Upper lobe of left lung (tissue), 6 donors: ENCODE measurements around the gene PCDHGB4. TPM values are rescaled to one million over a fixed set of nuclear protein-coding genes. Genes with fewer than 3 reads are reported as not detected.

Experiments
- ATAC-seq, 2 donors: fragments of 200-7000 bp; cut with Tn5 transposase; one replicate each; pipeline ENCODE4 v1.9.1; 2022; ENCODE audit warnings: mild to moderate bottlenecking in 2 of 2, moderate library complexity in 2 of 2; ENCODE audit not compliant: low FRiP score in 2 of 2
- DNase-seq, 2 donors: peaks; one replicate each; pipeline ENCODE4 v3.0.0-alpha.2; 2019 to 2020
- H3K27ac ChIP-seq, 4 donors: fragments of 200-600 bp; sonication (generic); one replicate each; pipeline ENCODE4 v1.5.1; 2016 to 2019
- H3K27me3 ChIP-seq, 4 donors: fragments of 200-600 bp; sonication (generic); one replicate each; pipeline ENCODE4 v1.5.1; 2017 to 2019
- H3K36me3 ChIP-seq, 4 donors: fragments of 200-600 bp; sonication (generic); one replicate each; pipeline ENCODE4 v1.5.1; 2016 to 2019
- H3K4me1 ChIP-seq, 4 donors: fragments of 200-600 bp; sonication (generic); one replicate each; pipeline ENCODE4 v1.5.1; 2018 to 2019
- H3K4me3 ChIP-seq, 4 donors: fragments of 200-600 bp; sonication (generic); one replicate each; pipeline ENCODE4 v1.5.1; 2017 to 2019; ENCODE audit warnings: mild to moderate bottlenecking in 2 of 4, moderate library complexity in 1 of 4
- H3K9me3 ChIP-seq, 4 donors: fragments of 200-600 bp; sonication (generic); one replicate each; pipeline ENCODE4 v1.5.1; 2018 to 2019
- CTCF ChIP-seq, 6 experiments: fragments of 450-650 bp in 4 of 6; fragments of 200-600 bp in 2 of 6; sonication (generic) in 2 of 6; IDR thresholded peaks; one replicate each; pipeline ENCODE4 v1.5.1; 2016 to 2019; ENCODE audit warnings: antibody characterized with exemption in 6 of 6
- EP300 ChIP-seq, 4 donors: sonication (generic); formaldehyde crosslinking; IDR thresholded peaks; one replicate each; pipeline ENCODE4 v1.5.1; 2017; ENCODE audit warnings: antibody characterized with exemption in 4 of 4, control low read depth in 2 of 4
- POLR2A ChIP-seq, 4 donors: fragments of 450-650 bp; IDR thresholded peaks; one replicate each; pipeline ENCODE4 v1.5.1; 2016 to 2017; ENCODE audit warnings: antibody characterized with exemption in 4 of 4, mild to moderate bottlenecking in 2 of 4
- POLR2AphosphoS5 ChIP-seq, 2 donors: sonication (generic); formaldehyde crosslinking; IDR thresholded peaks; one replicate each; pipeline ENCODE4 v1.5.1; 2017; ENCODE audit warnings: antibody characterized with exemption in 2 of 2
- WGBS, 2 donors: methylation state at CpG; one replicate each; pipeline ENCODE4 v1.1.5; 2017 to 2018; 5-methylcytosine and 5-hydroxymethylcytosine counted together
- total RNA-seq, 6 donors: library from RNA; depleted of rRNA in 4 of 6; stranded (reverse); fragments of >200 nt in 4 of 6; gene quantifications; one replicate each; pipeline versions ENCODE4 v1.1.0 to v1.2.1, GENCODE V29; 2016 to 2021
- donor health status: DM: no; HTN: no; CAD: no; lungs with moderate emphysema.
- donor health status: DM: no; HTN: yes; CAD: no; lungs with severe emphysema.

Gene PCDHGB4
- total RNA-seq, 6 donors from 2014 or later: 2.4 to 6.5 (median 2.9) TPM

GRCh38 chr5:141351591-141351990 lies 35.9 kb upstream of the PCDHGB4 start:
- Histone ChIP-seq H3K36me3 (no peaks in the 10 kb centered on the region), H3K4me1 (peaks cover 0 to 3% (median 0%) of the 10 kb centered on the region in 4 donors), H3K27ac (no peak overlapping the region), H3K9me3 (peaks cover 29 to 72% (median 51%) of the 10 kb centered on the region in 4 donors), H3K27me3 (no peaks in the 10 kb centered on the region), H3K4me3 (no peak overlapping the region)
- TF ChIP-seq POLR2AphosphoS5 (IDR thresholded peaks at IDR 0.05) (no peak), CTCF (IDR thresholded peaks at IDR 0.05) (no peak), EP300 (IDR thresholded peaks at IDR 0.05) (no peak), POLR2A (IDR thresholded peaks at IDR 0.05) (no peak)
- ATAC-seq: no peak
- peak in 1 of 2 donors; percentile 72 for DNase-seq
- WGBS, 2 donors: 48% methylated on average over 18 of the region's 36 CpGs; no CpG with 5 or more reads in 1 of the 2 donors

- H3K4me3 ChIP-seq: peak within 1 kb of the TSS in 3 of 4 donors; percentile 19 to 28 (median 25)
- H3K27ac ChIP-seq: no peak within 1 kb of the TSS
- H3K27me3 ChIP-seq: no peaks in the 10 kb centered on the region
- H3K9me3 ChIP-seq: peaks cover 25 to 85% (median 68%) of the 10 kb centered on the region in 4 donors
- whole genome bisulfite sequencing, 2 donors: 16 to 19% methylated on average over 22 to 25 of the region's 29 CpGs
- no peaks in the 10 kb centered on the region for H3K4me1 ChIP-seq
- peak in 1 of 2 donors; percentile 77 for DNase-seq
- no peak for TF ChIP-seq POLR2A (IDR thresholded peaks at IDR 0.05)
- TF ChIP-seq CTCF (IDR thresholded peaks at IDR 0.05): no peak
- no peak for TF ChIP-seq EP300 (IDR thresholded peaks at IDR 0.05)
- no peak for TF ChIP-seq POLR2AphosphoS5 (IDR thresholded peaks at IDR 0.05)
- H3K36me3 ChIP-seq: no peaks in the 10 kb centered on the region
- no peak for ATAC-seq
These were observed 32.5 kb upstream of the PCDHGB4 start, which contains the start of gene PCDHGA4 for GRCh38 chr5:141354900-141355469. Gene PCDHGA4, plus strand, starts transcription at chr5:141355021. Its CDS starts 87 bp downstream, at chr5:141355108.

GRCh38 chr5:141355641-141356040 lies 31.9 kb upstream of the PCDHGB4 start:
- peaks cover 28 to 85% (median 66%) of the 10 kb centered on the region in 4 donors for H3K9me3 ChIP-seq
- no peak overlapping the region for H3K27ac ChIP-seq
- WGBS, 2 donors: 48 to 56% methylated on average over 21 to 24 of the region's 24 CpGs
- H3K36me3 ChIP-seq: no peaks in the 10 kb centered on the region
- no peak for ATAC-seq
- TF ChIP-seq EP300 (IDR thresholded peaks at IDR 0.05) (no peak), CTCF (IDR thresholded peaks at IDR 0.05) (no peak), POLR2AphosphoS5 (IDR thresholded peaks at IDR 0.05) (no peak), POLR2A (IDR thresholded peaks at IDR 0.05) (no peak)
- no peaks in the 10 kb centered on the region for H3K4me1 ChIP-seq
- H3K4me3 ChIP-seq: peak overlapping the region in 1 of 4 donors; percentile 28
- no peaks in the 10 kb centered on the region for H3K27me3 ChIP-seq
- no peak for DNase-seq

- Histone ChIP-seq H3K27ac (no peak overlapping the region), H3K4me1 (no peaks in the 10 kb centered on the region), H3K27me3 (no peaks in the 10 kb centered on the region), H3K4me3 (no peak overlapping the region), H3K36me3 (no peaks in the 10 kb centered on the region), H3K9me3 (peaks cover 33 to 85% (median 66%) of the 10 kb centered on the region in 4 donors)
- WGBS, 2 donors: 72 to 77% methylated on average over 5 of the region's 5 CpGs
- ATAC-seq: no peak
- no peak for TF ChIP-seq POLR2AphosphoS5 (IDR thresholded peaks at IDR 0.05)
- no peak for TF ChIP-seq EP300 (IDR thresholded peaks at IDR 0.05)
- TF ChIP-seq CTCF (IDR thresholded peaks at IDR 0.05): no peak
- no peak for TF ChIP-seq POLR2A (IDR thresholded peaks at IDR 0.05)
- no peak for DNase-seq
These were observed 31.4 kb upstream of the PCDHGB4 start for GRCh38 chr5:141356133-141356532.

GRCh38 chr5:141356950-141357349 lies 30.5 kb upstream of the PCDHGB4 start:
- WGBS, 2 donors: 45 to 58% methylated on average over 4 to 7 of the region's 19 CpGs
- H3K9me3 ChIP-seq: peaks cover 33 to 85% (median 66%) of the 10 kb centered on the region in 4 donors
- H3K4me1 ChIP-seq: no peaks in the 10 kb centered on the region
- TF ChIP-seq POLR2AphosphoS5 (IDR thresholded peaks at IDR 0.05) (no peak), POLR2A (IDR thresholded peaks at IDR 0.05) (no peak), CTCF (IDR thresholded peaks at IDR 0.05) (no peak), EP300 (IDR thresholded peaks at IDR 0.05) (no peak)
- no peaks in the 10 kb centered on the region for H3K36me3 ChIP-seq
- ATAC-seq (no peak), DNase-seq (no peak)
- H3K4me3 ChIP-seq: no peak overlapping the region
- no peak overlapping the region for H3K27ac ChIP-seq
- no peaks in the 10 kb centered on the region for H3K27me3 ChIP-seq
